ENCODE measurements around the gene SYT3.

Gene SYT3, protein sequence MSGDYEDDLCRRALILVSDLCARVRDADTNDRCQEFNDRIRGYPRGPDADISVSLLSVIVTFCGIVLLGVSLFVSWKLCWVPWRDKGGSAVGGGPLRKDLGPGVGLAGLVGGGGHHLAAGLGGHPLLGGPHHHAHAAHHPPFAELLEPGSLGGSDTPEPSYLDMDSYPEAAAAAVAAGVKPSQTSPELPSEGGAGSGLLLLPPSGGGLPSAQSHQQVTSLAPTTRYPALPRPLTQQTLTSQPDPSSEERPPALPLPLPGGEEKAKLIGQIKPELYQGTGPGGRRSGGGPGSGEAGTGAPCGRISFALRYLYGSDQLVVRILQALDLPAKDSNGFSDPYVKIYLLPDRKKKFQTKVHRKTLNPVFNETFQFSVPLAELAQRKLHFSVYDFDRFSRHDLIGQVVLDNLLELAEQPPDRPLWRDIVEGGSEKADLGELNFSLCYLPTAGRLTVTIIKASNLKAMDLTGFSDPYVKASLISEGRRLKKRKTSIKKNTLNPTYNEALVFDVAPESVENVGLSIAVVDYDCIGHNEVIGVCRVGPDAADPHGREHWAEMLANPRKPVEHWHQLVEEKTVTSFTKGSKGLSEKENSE

DNA sequence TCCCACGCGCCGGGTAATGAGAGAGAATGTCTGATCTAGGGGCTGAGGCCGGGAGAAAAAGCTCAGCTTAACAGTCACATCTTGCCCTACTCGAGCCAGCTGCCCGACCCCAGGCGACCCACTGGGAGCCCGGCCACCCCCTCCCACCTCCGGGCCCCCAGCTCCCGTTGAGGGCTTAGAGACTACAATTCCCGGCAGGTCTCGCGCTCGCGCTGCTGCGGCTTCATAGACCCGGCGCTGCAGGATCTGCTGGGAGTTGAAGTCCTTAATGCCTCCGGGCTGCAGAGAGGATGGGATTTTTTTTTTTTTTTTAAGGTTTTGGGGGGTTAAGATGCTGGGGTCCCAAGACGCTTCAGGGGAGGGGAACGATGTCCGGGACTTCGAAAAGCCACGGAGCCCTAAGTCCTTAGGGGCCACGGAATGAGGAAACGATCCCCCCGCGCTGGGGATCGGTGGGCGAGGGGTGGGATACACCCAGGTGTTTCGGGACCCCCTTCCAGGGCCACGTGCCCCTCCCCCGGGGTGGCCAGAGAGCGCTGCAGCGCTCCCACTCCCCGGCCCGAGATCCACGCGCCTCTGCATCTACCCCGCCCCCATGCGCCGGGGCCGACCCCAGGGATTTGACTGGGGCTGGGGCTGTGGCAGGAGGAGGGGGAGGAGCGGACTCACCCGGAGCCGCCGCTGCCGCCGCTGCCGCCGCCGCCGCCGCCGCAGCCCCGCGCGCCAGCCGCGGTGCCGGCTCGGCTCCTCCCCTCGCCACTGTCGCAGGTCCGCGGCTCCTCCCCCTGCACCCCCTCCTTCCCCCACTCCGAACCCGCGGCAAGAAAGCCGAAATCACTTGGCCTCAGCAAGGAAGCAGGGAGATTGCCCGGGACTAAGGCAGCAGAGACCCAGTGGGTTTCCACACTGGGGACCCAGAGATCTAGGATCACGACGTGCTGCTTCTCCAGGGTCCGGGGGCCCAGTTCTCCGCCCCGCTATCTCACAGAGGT is at the start of gene SYT3:
TSS of gene SYT3 (minus strand) at position 761 of the 992 bp plus-strand sequence. CDS start 2,470 bp downstream, outside the sequence.
- no peak for DNase-seq

DNA sequence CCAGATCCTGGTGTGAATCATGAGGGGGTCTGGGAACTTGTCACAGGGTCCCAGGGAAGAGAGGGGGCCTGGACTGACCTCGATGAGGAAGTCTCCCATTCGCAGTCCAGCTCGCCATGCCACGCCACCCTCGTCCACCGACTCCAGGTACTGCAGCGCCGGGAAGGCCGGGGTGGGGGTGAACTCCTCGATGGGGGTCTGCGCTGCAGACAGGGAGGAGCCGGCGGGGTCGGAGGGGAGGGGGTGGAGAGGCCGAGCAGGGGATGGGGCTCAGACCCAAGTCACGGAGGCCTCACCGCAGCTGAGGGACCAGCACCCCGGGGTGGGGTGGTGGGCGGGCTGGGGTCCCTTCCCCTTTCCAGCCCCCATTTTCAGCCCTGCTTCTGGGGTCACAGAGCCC is 49.1 kb upstream of the SYT3 start:
- no peak for DNase-seq

DNA sequence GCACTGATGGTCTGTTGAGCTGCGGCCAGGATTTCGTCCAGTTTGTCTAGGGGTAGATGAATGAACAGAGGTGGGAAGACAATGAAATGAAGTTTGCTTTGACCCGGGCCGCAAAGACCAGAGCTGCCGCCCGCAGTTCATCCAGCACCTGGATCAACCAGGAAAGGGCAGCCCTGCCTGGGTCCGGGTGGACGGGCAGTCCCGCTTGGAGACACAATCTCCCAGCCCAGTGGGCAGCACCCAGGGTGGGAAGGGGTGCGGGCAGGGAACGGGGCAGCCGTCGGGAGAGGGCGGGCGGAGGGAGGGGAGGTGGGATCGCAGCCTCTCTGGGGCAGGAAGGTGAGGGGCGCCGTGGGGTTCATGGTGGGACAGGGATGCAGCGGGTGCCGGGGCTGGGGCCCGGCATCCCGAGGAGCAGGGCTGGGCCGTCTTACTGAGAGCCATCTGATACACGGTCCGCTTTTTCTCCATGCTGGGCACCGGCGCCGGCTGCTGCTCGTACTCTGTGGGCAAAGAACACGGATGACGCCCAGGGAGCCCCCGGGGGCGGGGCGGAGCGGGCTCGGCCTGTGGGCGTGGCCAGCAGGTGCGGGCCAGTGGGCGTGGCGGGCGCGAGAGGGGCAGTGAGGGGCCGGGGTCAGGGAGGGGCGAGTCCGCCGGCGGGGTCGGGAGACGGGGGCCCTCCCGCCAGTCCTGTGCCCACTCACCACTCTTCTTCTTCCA is 46.8 kb upstream of the SYT3 start:
- DNase-seq: no peak

DNA sequence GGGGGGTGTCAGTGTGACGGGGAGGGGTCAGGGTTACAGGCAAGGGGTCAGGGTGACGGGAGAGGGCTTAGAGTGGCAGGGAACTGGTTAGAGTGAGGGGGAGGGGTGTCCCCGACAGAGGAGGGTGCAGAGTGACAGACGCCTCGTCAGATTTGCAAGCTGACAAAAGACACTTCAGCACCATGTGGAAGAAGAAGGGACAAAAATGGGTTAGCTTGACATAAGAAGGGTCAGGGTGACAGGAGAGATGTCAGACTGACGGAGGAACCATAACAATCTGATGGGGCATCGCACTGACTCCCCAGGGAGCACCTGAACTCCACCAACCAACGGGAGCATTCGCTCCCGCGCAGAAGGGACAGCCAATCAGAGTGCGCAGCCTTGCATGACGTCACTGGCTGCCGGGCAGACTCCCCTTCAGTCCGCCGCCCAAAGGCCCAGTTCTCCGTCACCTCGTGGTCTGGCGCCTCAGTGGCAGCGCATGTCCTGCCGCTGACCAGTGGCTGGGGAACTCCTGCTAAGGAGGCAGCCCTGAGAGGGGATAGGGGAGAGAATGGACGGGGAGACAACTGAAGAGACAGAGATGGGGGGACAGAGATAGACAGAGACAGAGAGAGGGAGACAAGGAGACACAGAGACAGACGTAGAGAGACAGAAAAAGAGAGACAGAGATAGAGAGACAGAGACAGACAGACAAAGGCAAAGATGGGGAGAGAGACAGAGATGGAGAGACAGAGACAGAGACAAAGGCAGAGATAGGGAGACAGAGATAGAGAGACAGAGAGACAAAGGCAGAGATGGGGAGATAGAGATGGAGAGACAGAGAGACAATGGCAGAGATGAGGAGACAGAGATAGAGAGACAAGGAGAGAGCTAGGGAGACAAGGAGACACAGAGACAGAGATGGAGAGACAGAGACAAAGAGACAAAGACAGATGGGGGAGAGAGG is 39.8 kb upstream of the SYT3 start:
- peak; percentile 33 for DNase-seq

DNA sequence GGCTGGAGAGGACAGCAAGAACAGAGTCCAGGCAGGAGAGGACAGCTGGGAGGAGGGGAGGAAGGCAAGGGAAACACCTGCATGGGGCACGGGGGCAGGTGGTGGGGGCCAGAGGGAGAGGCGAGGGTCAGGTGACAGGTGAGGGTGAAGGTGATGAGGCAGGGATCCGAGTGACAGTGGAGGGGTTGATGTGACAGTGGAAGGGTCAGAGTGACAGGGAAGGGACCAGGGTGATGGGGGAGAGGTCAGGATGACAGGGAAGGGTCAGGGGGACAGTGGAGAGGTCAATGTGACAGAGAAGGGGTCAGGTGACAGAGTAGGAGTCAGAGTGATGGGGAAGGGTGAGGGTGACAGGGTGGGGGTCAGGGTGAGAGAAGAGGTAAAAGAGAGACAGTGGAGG is 38.6 kb upstream of the SYT3 start:
- no peak for DNase-seq

DNA sequence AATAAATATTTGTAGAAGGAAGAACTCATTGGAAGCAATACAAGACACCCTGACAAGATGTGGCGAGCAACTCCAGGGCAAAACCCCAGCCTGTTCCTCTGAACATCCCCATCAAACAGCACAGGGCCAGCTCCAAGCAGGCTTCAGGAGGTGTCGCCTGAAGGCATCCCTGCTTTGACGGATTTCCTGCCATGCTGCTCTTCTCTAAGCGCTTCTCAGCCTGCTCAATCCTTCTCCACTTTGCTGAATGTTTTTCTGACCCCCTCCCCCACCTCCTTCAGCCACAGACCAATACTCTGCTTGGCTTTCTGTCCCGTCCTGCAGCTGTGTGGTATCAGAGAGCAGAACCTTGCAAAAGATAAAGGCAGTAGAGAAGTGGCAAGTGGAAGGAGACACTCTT is 38.0 kb upstream of the SYT3 start:
- DNase-seq: no peak

DNA sequence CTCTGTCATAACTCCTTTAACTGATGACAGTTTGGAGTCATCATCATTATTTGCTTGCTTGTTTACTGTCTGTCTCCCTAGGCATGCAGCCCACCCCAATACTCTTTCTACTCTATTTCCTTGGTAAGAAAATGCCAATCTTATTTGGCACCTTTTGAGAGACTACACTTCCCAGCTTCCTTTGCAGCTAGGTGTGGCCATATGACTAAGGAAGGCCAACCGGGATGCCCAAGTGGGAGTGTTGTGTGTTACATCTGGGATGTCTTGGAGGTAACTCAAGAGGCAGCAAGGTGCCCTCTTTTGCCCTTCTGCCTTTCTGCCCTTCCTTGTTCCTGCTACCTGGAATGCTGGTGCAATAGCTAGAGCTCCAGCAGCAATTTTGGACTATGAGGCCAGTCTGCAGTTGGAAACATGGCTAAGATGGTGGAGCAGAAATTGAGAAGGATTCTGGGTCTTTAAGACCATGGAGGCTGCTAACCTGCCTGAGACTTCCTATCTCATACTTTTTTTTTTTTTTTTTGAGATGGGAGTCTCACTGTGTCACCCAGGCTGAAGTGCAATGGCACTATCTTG is 37.0 kb upstream of the SYT3 start:
- DNase-seq: no peak

DNA sequence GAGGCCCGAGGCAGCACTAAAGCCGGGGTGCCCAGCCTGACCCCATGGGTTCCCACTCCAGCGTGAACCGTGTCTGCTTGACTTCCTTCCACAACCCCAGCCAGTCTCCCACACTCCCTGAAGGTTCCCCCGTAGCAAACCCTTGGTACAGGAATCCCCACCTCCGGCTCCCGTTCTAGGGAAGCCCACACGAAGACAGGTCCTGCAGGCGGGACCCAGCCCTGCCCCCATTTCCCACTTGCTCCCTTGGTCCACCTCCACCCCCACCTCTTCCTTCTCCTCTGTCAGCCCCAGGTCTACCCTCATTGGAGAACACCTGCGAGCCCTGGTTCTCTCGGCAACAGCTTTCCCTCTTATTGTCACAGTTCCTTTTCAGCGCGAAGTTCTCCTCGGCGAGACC is 33.4 kb upstream of the SYT3 start:
- no peak for DNase-seq

DNA sequence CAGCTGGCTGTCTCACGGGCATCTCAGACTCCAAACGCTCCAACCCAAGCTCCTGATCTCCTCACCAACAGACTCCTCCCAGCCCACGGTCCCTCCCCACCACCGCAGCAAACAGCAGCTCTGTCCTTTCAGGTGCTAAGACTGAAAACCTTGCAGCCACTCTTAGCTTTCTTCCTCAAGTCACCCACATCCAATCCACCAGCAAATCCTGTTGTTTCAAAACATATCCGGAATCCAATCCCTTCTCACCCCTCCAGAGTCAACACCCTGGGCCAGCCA is 30.4 kb upstream of the SYT3 start:
- DNase-seq: no peak

DNA sequence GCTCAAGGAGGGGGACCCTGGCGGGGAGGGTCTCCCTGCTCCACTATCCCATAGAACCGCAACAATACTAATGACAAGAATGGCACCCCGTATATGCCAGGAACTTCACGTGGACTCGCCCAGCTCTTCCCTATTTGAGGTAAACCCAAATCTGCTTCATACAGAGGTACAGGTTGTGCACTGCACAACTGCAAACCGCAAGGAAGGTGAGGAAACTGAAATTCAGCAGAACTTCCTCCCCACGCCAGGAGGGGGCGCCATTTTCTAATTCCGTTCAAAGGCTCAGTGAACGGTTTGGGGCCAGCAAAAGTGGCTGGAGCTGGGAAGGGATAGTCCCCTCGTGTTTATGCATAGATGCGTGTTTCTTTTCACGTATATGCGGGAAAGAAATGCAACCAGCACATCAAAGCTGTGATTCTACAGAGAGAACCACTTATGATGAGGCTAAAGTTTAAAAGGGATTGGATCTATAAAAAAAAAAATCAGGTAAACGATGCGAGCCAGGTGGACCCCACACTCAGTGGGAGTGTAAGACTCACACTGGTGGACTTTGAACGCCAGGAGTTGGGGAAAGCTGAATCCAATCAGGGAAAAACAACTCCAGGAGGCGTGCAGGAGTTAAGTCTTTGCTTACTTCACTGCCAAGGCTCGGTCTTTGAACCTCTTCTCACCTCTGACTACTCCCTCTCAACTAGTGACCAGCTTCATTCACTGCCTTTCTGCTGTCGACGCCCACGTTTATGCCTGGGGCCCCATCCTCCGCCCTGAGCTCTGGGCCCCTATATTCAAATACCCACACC is 29.8 kb upstream of the SYT3 start:
- no peak for DNase-seq

DNA sequence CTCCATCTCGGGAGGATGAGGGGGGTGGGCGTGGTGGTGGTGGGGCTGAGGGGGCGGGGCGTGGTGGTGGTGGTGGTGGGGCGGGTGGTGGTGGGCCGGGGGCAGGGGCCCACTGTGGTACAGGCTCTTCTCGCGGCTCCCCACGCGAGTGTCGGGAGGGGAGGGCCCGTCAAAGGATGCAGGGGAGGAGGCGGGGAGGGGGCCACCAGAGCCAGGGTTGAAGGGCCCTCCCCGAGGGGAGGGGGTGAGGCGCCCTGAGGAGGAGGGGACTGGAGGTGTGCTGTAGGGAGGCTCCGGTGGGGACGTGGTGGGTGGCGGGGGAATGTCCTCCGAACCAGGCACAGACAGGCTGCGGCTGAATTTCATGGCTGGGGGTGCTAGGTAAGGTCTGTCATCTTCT is 29.2 kb upstream of the SYT3 start:
- no peak for DNase-seq

DNA sequence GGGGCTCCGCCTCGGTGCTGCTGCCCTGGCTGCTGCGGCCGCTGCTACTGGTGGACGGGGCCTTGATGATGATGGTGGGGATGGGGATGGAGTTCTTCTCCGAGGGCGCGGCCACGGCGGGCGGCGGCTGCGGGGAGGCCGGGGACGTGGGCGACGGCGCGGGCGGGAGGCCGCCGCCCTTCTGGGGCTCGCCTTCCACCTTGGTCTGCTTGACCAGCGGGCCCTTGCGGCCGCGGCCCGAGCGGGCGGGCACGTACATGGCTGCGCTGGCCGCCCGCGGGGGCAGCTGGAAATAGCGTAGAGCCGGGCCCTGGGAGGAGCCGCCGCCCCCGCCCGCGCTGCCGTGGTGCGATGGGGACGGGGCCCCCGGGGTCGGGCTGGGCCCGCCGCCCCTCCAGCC is 28.7 kb upstream of the SYT3 start:
- DNase-seq: no peak

DNA sequence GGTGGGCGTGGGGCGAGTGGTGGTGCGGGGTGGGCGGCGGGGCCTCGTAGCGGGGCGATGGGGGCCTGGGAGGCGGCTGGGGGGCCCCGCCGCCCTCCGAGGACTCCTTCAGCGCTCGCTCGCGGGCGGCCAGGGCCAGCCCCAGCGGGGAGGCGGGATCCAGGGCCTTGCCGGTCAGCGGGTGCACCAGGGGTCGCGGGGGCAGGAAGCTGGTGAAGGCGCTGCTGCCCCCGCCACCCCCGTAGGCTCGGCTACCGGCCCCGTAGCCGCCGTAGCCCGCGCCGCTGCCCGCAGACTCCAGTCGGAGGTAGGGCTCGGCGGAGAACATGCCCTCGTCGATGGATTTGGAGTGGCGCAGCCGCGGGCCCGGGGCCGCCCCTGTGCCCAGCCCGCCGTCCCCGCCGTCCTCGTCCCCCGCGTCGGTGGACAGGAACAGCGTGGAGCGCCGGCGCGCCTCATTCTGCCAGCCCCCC is 28.1 kb upstream of the SYT3 start:
- no peak for DNase-seq

DNA sequence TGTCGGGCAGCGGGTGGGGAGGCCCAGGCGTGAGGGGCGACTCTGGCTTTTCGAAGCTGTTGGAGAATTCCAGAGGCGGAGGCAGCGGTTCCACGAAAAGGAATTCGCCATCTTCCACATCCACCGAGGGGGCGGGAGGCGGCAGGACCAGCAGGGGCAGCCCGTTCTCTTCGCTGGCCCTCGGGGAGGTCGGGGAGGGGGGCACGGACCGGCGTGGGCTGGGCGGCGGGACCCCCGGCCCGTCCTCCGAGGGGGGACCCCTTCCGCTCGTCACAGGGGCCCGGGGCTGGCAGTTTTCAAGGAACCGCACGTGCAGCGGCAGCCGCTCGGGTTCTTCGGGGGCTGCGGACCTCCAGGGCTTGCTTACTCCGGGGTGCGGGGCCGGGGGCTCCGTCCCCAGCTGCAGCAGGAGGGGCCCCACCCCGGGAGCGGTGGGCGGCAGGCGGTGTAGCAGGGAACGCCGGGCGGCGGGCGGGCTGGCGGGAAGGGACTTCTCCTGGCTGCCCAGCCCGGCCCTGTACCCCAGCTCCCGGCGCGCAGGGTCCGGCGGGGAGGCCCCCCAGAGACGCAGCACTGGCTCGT is 27.6 kb upstream of the SYT3 start:
- no peak for DNase-seq

DNA sequence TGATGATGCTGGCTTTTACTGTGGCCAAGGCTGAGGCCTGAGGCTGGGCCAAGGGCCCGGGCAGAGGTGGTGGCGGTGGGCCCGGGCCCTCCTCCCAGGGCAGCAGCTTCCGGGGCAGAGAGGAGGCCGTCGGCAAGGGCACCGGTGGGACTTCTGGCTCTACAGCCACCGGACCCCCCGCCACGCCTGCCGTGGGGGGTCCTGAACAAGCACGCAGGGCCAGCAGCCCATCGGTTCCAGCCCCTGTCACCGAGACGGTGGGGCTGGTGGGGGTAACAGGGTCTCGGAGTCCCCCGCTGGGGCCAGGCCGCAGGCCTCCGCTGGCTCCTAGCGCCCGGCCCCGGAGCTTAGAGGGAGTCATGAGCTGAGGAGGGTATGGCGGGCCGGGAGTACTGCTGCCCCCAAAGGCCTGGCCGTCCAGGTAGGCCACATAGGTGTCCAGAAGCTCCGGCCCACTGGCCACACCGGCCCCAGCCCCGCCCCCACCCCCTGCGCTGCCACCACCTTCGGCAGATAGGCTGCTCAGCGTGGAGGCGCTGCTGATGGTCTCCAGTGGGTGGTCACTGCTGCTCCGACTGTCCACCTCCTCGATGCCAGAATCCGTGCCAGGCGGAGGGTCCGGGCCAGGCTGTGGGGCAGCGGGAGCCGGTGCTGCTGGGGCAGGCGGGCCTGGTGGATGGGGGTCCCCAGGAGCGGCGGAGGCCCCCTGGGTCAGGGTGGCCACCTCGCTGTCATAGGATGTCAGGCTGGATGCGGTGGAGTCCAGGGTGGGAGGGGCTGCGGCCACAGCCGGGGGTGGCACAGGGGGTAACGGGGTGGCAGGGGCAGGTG is 26.9 kb upstream of the SYT3 start:
- DNase-seq: no peak

DNA sequence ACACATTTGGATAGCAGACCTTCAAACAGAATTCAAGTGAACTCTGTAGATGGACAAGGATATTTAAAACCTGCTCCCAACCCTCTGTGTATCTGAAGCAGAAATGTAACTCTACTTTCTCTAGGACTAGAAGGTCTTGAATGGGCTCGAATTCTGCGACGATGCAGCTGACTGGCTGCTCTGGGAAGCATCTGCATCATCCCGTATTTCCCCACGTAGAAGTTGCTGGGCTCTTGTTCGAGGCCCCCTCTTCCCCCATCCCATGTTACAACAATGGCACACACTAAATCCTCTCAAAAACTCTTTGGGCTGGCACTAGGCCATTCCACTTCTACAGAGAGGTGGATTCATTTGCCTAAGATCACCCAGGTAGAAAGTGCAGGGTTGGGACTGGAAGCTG is 24.5 kb upstream of the SYT3 start:
- DNase-seq: no peak

DNA sequence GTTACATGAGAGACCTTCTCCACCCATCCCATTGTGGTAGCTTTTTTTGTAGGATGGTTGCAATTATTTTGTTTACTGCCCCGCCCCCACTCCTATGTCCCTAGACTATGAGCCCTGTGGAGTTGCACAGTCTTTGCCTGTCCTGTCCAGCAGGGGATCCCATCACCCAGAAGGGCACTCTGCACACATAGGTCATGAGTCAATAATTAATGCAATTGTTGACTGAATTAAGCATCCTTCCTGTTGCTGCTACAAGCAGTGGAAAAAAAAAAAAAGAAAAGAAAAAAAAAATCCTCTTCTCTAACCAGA is 23.8 kb upstream of the SYT3 start:
- DNase-seq: no peak

DNA sequence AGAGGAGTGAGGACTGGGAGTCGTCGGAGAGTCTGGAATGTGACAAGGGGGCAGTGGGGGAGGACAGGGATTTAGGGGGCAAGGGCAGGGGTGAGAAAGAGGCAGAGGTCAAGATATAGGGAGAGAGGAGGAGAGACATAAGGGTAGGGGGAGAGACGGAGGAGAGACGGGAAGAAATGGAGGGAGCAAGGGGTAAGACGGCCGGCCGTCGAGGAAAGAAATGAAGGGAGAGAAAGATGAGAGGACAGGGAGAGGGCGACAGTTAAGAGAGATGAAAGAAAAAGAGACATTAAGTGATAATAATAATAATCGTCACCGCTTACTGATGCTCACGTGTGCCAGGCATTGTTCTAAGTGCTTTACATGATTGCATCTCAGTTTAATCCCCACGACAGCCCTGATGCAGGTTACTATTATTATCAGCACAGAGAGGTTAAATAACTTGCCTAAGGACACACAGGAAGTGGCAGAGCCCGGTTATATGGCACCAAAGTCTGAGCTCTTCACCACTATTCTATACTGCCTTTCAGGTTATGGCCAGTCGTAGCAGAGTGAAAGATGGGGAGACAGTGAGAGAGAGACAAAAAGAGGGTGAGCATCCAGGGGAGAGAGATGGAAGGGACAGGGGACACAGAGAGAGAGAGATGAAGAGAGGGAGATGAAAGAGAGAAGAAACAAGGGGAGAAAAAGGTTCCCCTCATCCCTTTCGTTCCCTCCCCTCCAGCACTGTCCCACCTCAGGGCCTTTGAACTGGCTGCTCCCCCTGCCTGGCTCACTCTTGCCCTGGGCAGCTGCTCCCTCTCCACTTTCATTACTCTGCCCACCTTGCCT is 23.2 kb upstream of the SYT3 start:
- no peak for DNase-seq
